ENCODE results near the gene PLCL1.

GRCh38 chr2:197875763-197876162 is 71.4 kb downstream of the PLCL1 start:
- TF ChIP-seq CTCF (IDR thresholded peaks at IDR 0.05): no peak
- TF ChIP-seq POLR2AphosphoS5 (IDR thresholded peaks at IDR 0.05): no peak
- TF ChIP-seq POLR2A (IDR thresholded peaks at IDR 0.05): no peak
- TF ChIP-seq EP300 (IDR thresholded peaks at IDR 0.05): no peak
